GM19372 (cell line): ENCODE results near the gene ARMH1.
"Not testable (repeated sequence)": the region's sequence is repeated elsewhere in the genome, so short reads cannot be mapped to it uniquely, and the experiment has no call there.

Experiments used
- ATAC-seq: cut with Tn5 transposase; IDR thresholded peaks from one replicate; pipeline ENCODE4 v1.9.1; 2021; ENCODE audit warnings: mild to moderate bottlenecking, low read depth, moderate library complexity; ENCODE audit not compliant: unreplicated experiment

Gene ARMH1

GRCh38 chr1:44760876-44761275, 86.4 kb downstream of the ARMH1 start:
- no peak for ATAC-seq

GRCh38 chr1:44766421-44766820, 91.9 kb downstream of the ARMH1 start:
- ATAC-seq = not testable (repeated sequence)
